GM13977 (cell line): Measurements from ENCODE around the gene ZNF324B.
"Not testable (repeated sequence)": the region's sequence is repeated elsewhere in the genome, so short reads cannot be mapped to it uniquely, and the experiment has no call there.

Source experiments
- DNase-seq: peaks from one replicate; pipeline ENCODE4 v3.0.0; 2012; ENCODE audit warnings: low spot score
- in situ Hi-C: fragments of 300-500 bp; cut with MboI; formaldehyde crosslinking; loops from one replicate; pipeline ENCODE4 v1.12.0; 2022; ENCODE audit warnings: low sequenced_read_pairs, low pct_unique_long_range_greater_than_20kb, mixed read lengths, inconsistent platforms; ENCODE audit not compliant: unreplicated experiment
- TF ChIP-seq, protein P1 (sequence below): IDR thresholded peaks from 2 replicates; pipeline ENCODE4 v1.5.1; 2012; ENCODE audit warnings: mild to moderate bottlenecking, control low read depth; ENCODE audit not compliant: insufficient read depth; ENCODE audit errors: extremely low read depth, missing control alignments

The ZNF324B gene

DNA sequence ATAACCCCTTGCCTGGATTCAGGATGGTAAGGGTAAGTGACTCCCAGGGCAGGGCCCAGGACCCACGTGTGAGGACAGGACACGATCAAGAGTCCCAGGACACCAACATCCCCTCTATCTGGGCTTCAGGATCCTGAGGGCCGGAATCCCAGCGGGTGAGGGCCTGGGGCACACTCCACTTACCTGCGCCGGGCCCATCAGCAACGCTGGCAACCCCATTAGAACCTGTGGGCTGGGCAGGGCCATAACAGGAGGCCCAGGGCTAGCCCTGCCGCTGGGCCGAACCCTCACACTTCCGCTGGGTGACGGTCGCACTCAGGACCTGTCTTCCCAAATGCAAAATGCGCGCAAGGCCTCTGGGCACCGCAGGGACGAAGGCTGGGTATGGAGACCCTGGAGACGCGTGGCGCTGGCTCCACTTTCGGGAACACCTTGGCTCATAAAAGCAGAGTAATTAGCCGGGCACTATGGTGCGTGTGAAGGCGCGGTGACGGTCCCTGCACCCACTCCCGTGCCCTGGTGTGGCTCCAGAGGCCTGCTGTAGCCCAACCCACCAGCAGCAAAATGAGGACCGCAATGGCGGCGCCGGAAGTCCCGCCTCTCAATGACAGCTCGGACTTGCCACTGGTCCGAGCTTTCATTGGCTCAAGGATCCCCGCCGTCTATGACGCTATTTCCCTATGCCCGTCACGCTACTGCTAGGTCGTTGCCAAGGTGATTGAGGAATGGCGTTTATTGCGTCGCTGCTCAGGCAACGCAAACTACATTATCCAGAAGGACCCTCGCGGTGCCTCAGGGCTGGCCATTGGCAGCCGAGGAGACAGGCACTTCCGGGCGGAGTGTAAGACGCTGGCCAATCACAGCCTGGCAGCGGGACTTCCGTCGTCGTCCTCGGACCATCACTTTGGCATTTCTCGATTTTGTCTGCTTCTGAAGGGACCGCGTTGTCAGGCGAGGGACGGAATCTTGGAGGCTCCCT lies 11.6 kb upstream of the ZNF324B start, which contains the start of gene ZNF132:
Gene ZNF132 (minus strand): TSS at position 578 of the 979 bp plus-strand sequence. CDS start 332 bp downstream, at position 246.
- TF ChIP-seq, protein P1, sequence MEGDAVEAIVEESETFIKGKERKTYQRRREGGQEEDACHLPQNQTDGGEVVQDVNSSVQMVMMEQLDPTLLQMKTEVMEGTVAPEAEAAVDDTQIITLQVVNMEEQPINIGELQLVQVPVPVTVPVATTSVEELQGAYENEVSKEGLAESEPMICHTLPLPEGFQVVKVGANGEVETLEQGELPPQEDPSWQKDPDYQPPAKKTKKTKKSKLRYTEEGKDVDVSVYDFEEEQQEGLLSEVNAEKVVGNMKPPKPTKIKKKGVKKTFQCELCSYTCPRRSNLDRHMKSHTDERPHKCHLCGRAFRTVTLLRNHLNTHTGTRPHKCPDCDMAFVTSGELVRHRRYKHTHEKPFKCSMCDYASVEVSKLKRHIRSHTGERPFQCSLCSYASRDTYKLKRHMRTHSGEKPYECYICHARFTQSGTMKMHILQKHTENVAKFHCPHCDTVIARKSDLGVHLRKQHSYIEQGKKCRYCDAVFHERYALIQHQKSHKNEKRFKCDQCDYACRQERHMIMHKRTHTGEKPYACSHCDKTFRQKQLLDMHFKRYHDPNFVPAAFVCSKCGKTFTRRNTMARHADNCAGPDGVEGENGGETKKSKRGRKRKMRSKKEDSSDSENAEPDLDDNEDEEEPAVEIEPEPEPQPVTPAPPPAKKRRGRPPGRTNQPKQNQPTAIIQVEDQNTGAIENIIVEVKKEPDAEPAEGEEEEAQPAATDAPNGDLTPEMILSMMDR = no peak
- DNase-seq = peak; percentile 97
- in situ Hi-C loops = no loop called here

DNA sequence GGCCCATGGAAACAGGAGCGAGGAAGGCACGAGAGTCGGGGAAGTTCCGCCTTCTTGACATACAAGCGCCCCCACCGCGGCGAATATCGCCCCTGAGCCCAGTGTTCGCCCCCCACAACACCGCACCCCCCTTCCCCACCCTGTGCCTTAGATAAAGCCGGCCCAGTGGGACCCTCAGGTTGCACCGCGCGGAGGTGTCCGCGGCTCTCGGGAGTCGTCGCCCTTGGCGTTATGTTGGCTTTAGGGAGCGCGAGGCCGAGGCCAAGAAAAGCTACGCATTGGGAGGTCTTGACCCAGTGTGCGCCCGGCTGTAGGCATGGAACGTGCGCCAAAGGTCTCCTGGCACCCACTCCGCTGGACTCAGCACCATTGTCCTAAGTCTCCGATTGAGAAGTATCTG lies 10.9 kb upstream of the ZNF324B start:
- in situ Hi-C loops = no loop called here
- TF ChIP-seq, protein P1 = no peak
- no peak for DNase-seq

DNA sequence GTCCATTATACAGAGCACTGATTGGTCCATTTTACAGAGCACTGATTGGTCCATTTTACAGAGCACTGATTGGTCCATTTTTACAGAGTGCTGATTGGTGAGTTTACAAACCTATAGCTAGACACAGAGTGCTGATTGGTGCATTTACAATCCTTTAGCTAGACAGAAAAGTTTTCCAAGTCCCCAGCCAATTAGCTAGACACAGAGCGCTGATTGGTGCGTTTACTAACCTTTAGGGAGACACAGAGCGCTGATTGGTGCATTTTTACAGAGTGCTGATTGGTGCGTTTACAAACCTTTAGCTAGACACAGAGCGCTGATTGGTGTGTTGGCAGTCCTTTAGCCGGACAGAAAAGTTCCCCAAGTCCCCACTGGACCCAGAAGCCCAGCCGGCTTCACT lies 8.4 kb upstream of the ZNF324B start:
- in situ Hi-C loops, DNase-seq: not testable (repeated sequence)

DNA sequence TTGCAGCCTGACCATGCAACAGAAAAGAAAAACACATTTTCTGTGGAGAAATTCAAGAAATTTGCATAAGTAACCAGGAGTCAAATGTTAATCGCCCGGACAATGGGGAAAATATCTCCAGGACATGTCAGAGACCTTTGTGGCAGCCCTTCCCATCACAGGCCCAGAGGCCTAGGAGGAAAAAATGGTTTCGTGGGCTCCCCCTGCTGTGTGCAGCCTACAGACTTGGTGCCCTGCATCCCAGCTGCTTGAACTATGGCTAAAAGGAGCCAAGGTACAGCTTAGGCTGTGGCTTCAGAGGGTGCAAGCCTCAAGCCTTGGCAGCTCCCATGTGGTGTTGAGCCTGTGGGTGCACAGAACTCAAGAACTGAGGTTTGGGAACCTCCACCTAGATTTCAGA lies 2.6 kb upstream of the ZNF324B start:
- in situ Hi-C loops, DNase-seq: not testable (repeated sequence)

DNA sequence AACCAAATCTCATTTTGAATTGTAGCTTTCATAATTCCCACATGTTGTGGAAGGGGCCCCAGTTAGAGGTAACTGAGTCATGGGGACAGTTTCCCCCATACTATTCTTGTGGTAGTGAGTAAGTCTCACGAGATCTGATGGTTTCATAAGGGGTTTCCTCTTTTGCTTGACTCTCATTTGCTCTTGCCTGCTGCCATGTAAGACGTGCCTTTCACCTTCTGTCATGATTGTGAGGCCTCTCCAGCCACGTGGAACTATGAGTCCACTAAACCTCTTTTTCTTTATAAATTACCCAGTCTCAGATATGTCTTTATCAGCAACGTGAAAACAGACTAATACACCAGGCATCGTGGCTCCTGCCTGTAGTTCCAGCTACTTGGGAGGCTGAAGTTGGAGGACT lies 1.4 kb upstream of the ZNF324B start:
- DNase-seq, in situ Hi-C loops: not testable (repeated sequence)

DNA sequence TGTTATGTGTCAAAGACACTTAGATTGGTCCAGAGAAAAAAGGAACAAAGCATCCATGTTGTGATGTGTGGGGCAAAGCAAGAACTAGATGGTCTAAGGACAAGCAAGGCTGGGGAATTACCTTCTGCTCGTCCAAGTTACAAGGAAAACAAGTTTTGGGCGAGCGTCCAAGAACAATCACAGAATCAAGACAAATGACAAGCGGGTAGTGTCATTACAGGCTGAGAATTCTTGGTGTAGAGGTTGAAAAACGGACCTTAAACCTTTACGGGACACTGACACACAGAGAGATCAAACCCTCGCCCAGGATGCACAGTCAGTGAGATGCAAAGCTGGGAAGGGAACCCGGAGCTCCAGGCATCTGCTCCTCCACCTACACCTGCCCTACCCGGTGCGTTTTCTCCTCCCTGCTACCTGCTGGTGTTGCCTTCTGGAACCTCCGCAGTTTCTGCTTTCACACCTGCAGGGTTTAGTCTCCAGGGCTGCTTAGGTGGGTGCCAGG lies 515 bp upstream of the ZNF324B start:
- in situ Hi-C loops = no loop called here
- no peak for DNase-seq
- TF ChIP-seq, protein P1 = no peak

DNA sequence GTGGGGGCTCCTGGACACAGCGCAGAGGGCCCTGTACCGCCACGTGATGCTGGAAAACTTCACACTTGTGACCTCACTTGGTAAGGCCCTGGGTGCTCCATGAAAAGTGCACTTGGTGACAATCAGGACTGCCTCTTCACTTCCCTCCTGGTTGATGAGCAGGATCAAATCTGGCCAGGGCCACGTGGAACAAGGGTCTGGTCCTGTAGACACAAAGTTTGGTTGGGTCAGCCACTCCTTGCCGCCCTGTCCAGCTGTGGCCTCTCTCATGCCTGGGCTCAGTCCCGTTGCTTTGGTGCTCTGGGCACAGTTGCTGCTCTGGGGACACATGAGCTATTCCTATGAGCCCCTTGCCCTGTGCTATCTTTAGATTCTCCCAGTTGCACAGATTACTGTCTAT lies 2.3 kb downstream of the ZNF324B start:
- TF ChIP-seq, protein P1 = no peak
- in situ Hi-C loops = no loop called here
- no peak for DNase-seq

DNA sequence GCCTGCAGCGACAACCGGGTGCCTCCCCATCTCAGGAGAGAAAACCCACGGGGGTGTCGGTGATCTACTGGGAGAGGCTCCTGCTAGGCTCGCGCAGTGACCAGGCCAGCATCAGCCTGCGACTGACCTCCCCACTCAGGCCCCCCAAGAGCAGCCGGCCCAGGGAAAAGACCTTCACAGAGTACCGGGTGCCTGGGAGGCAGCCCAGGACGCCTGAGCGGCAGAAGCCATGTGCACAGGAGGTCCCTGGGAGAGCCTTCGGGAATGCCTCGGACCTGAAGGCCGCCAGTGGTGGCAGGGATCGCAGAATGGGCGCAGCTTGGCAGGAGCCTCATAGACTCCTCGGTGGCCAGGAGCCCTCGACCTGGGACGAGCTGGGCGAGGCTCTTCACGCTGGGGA lies 3.9 kb downstream of the ZNF324B start:
- no peak for DNase-seq
- in situ Hi-C loops = no loop called here
- TF ChIP-seq, protein P1 = no peak
